Measurements from ENCODE around the gene DOCK9.

DOCK9 gene

GRCh38 chr13:98786023-98786422 lies 191.8 kb downstream of the DOCK9 start:
- no peaks in the 10 kb centered on the region for H3K36me3 ChIP-seq
- H3K9me3 ChIP-seq (ENCODE audit: severe bottlenecking) = no peaks in the 10 kb centered on the region
- no peak for TF ChIP-seq CTCF (IDR thresholded peaks at IDR 0.05; ENCODE audit: low read depth, low read length)
- H3K27me3 ChIP-seq (ENCODE audit: insufficient read depth, low read depth, severe bottlenecking) = no peaks in the 10 kb centered on the region
- DNase-seq = no peak
- no peak overlapping the region for H3K27ac ChIP-seq
- no peak overlapping the region for H3K4me3 ChIP-seq (ENCODE audit: low read depth, low read length)

- no peak for DNase-seq
- H3K9me3 ChIP-seq (ENCODE audit: severe bottlenecking) = no peaks in the 10 kb centered on the region
- H3K27me3 ChIP-seq (ENCODE audit: insufficient read depth, low read depth, severe bottlenecking) = no peaks in the 10 kb centered on the region
- no peak overlapping the region for H3K27ac ChIP-seq
- H3K4me3 ChIP-seq (ENCODE audit: low read depth, low read length) = no peak overlapping the region
- H3K36me3 ChIP-seq = no peaks in the 10 kb centered on the region
- no peak for TF ChIP-seq CTCF (IDR thresholded peaks at IDR 0.05; ENCODE audit: low read depth, low read length)
These were observed 192.5 kb downstream of the DOCK9 start for GRCh38 chr13:98785405-98785804.

- TF ChIP-seq CTCF (IDR thresholded peaks at IDR 0.05; ENCODE audit: low read depth, low read length) = no peak
- Histone ChIP-seq H3K27me3 (ENCODE audit: insufficient read depth, low read depth, severe bottlenecking) (no peaks in the 10 kb centered on the region), H3K4me3 (ENCODE audit: low read depth, low read length) (no peak overlapping the region)
These were observed 193.2 kb downstream of the DOCK9 start for GRCh38 chr13:98784666-98785065.

GRCh38 chr13:98783856-98784478 lies 193.9 kb downstream of the DOCK9 start:
- Histone ChIP-seq H3K4me3 (ENCODE audit: low read depth, low read length) (no peak overlapping the region), H3K9me3 (ENCODE audit: severe bottlenecking) (no peaks in the 10 kb centered on the region), H3K27me3 (ENCODE audit: insufficient read depth, low read depth, severe bottlenecking) (no peaks in the 10 kb centered on the region), H3K36me3 (no peaks in the 10 kb centered on the region), H3K27ac (no peak overlapping the region)
- DNase-seq = no peak
- no peak for TF ChIP-seq CTCF (IDR thresholded peaks at IDR 0.05; ENCODE audit: low read depth, low read length)

More at GRCh38 chr13:98784666-98785065, 193.2 kb downstream of the DOCK9 start:
- Histone ChIP-seq H3K27ac (no peak overlapping the region), H3K36me3 (no peaks in the 10 kb centered on the region), H3K9me3 (ENCODE audit: severe bottlenecking) (no peaks in the 10 kb centered on the region)
- no peak for DNase-seq

DNA sequence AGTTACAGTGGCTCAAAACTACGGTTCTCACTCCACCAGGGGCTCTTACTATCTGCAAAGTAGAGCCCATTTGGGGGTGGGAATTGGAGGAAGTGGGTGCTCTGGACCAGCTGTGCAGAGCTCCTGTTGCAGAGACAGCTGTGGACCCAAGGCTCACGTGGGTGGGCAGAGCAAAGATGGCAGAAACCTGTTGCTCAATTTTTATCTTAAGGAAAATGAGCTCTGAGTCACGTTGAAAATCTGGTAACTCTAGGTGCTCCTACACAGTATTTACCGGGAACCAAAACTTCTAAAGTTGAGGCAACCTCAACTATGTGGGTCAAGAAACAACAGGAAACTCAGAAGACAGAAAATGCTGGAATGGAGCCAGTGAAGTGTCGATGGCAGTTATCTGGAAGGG lies 195.2 kb downstream of the DOCK9 start:
- no peaks in the 10 kb centered on the region for H3K9me3 ChIP-seq (ENCODE audit: severe bottlenecking)
- no peak overlapping the region for H3K4me3 ChIP-seq (ENCODE audit: low read depth, low read length)
- H3K27me3 ChIP-seq (ENCODE audit: insufficient read depth, low read depth, severe bottlenecking) = no peaks in the 10 kb centered on the region
- no peaks in the 10 kb centered on the region for H3K36me3 ChIP-seq
- no peak for DNase-seq
- H3K27ac ChIP-seq = no peak overlapping the region
- no peak for TF ChIP-seq CTCF (IDR thresholded peaks at IDR 0.05; ENCODE audit: low read depth, low read length)

DNA sequence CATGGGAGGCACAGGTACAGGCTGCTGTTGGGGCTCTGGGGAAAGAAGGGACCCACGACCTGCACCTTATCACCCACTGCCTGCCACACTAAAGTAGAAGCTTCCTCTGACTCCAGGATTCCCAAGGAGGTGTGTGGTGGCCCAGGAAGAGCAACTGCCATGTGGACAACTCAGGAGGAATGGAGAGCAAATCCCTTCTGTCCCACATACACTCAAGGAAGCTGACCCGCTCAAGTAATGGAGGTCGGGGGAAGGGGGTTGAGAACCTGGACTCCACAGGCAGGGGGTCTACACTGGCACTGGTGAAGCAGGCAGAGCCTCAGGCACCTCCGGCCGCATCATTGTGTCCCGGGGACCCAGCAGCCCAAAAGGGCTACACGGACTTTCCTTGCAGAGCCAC lies 196.0 kb downstream of the DOCK9 start:
- Histone ChIP-seq H3K4me3 (ENCODE audit: low read depth, low read length) (no peak overlapping the region), H3K27me3 (ENCODE audit: insufficient read depth, low read depth, severe bottlenecking) (no peaks in the 10 kb centered on the region), H3K9me3 (ENCODE audit: severe bottlenecking) (no peaks in the 10 kb centered on the region), H3K27ac (no peak overlapping the region), H3K36me3 (no peaks in the 10 kb centered on the region)
- TF ChIP-seq CTCF (IDR thresholded peaks at IDR 0.05; ENCODE audit: low read depth, low read length) = no peak
- DNase-seq = no peak
